IPS-20b (cell line): ENCODE measurements around the gene TP53TG3F.
"Not testable (repeated sequence)": the region's sequence is repeated elsewhere in the genome, so short reads cannot be mapped to it uniquely, and the experiment has no call there.

Experiments
- H3K27ac ChIP-seq: one replicate; pipeline ENCODE4 v1.5.1; 2013; ENCODE audit warnings: low read length
- H3K27me3 ChIP-seq: 2 replicates; pipeline ENCODE4 v1.6.1; 2013; ENCODE audit warnings: mild to moderate bottlenecking, low read length, inconsistent platforms; ENCODE audit not compliant: insufficient read depth
- H3K36me3 ChIP-seq: 2 replicates; pipeline ENCODE4 v1.6.1; 2013; ENCODE audit warnings: low read depth, mild to moderate bottlenecking, inconsistent platforms, low read length, moderate library complexity; ENCODE audit not compliant: insufficient read depth
- H3K4me1 ChIP-seq: 2 replicates; pipeline ENCODE4 v1.6.1; 2013; ENCODE audit warnings: mild to moderate bottlenecking, control low read depth, inconsistent platforms, low read length, moderate library complexity; ENCODE audit not compliant: insufficient read depth
- H3K4me3 ChIP-seq: 2 replicates; pipeline ENCODE4 v1.5.1; 2013; ENCODE audit warnings: mild to moderate bottlenecking, low read length, inconsistent platforms
- H3K9ac ChIP-seq: 2 replicates; pipeline ENCODE4 v1.6.1; 2013; ENCODE audit warnings: low read depth, mild to moderate bottlenecking, inconsistent platforms, low read length, moderate library complexity
- H3K9me3 ChIP-seq: 2 replicates; pipeline ENCODE4 v1.6.1; 2013; ENCODE audit warnings: mild to moderate bottlenecking, low read depth, low read length, inconsistent platforms; ENCODE audit not compliant: insufficient read depth

TP53TG3F gene

GRCh38 chr16:33459312-33459711, at the start of gene TP53TG3F:
Gene TP53TG3F, plus strand, starts transcription at chr16:33459612. Its CDS starts 68 bp downstream, at chr16:33459680.
- H3K4me3 ChIP-seq, H3K9ac ChIP-seq, H3K27me3 ChIP-seq, H3K27ac ChIP-seq, H3K4me1 ChIP-seq, H3K36me3 ChIP-seq, H3K9me3 ChIP-seq: not testable (repeated sequence)

DNA sequence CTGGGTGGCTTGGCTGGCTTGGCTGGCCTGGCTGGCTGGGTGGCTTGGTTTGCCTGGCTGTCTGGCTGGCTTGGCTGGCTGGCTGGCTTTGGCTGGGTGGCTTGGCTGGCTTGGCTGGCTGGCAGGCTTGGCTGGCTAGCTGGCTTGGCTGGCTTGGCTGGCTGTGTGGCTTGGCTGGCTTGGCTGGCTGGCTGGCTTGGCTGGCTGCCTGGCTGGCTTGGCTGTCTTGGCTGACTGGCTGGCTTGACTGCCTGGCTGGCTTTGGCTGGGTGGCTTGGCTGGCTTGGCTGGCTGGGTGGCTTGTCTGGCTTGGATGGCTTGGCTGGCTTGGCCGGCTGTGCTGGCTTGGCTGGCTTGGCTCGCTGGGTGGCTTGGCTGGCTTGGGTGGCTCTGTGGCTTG, 32.2 kb downstream of the TP53TG3F start:
- H3K9ac ChIP-seq, H3K27me3 ChIP-seq, H3K4me1 ChIP-seq, H3K4me3 ChIP-seq, H3K27ac ChIP-seq, H3K9me3 ChIP-seq, H3K36me3 ChIP-seq: not testable (repeated sequence)

DNA sequence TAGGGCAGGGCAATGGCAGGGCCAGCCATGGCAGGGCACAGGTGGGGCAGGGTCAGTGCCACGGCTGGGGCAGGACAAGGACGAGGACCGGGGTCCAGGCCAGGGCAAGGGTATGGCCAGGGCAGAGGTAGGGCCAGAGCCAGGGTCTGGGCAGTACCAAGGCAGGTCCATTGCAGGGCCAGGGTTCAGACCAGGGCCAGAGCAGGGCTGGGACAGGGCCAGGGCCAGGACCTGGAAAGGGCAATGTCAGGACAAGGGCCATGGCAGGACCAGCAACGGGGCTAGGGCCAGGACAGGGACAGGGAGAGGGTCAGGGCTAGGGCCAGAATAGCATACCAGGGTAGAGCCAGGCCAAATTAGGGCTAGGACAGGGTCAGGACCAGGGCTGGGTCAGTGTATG, 47.8 kb downstream of the TP53TG3F start:
- H3K4me3 ChIP-seq, H3K9me3 ChIP-seq, H3K27me3 ChIP-seq, H3K27ac ChIP-seq, H3K9ac ChIP-seq, H3K4me1 ChIP-seq, H3K36me3 ChIP-seq: not testable (repeated sequence)

DNA sequence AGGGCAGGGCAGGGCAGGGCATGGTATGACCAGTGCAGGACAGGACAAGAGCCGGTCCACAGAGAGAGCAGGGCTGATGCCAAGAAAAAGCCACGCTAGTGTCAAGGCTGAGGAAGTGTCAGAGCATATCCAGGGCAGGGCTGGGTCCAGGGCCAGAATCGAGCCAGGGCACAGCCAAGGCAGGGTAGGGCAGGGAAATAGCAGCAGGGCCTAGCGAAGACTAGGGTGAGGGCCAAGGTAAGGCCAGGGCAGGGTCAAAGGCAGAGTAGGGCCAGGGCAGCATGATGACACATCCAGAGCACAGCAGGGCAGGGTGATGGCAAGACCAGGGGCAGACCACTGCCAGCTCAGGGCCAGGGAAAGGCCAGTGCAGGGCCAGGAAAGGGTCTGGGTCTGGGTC, 49.7 kb downstream of the TP53TG3F start:
- not testable (repeated sequence) for H3K4me3 ChIP-seq, H3K27ac ChIP-seq, H3K9me3 ChIP-seq, H3K4me1 ChIP-seq, H3K27me3 ChIP-seq, H3K36me3 ChIP-seq, H3K9ac ChIP-seq

DNA sequence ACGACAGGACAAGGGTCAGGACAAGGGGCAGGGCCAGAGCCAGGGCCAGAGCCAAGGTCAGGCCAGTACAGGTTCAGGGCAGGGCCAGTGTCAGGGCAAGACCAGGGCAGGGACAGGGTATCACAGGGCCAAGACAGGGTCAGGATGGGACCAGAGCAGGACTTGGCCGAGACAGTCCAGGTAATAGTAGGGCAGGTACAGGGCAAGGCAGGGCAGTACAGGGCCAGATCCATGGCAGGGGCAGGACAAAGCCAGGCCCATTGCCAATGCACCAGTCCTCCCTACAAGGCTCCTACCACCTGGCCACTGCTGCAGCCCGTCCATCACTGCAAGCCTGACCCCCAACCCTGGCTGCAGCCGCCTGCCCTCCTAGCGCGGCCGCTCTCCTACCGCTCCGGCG, 50.5 kb downstream of the TP53TG3F start:
- H3K27me3 ChIP-seq, H3K9ac ChIP-seq, H3K9me3 ChIP-seq, H3K4me3 ChIP-seq, H3K27ac ChIP-seq, H3K4me1 ChIP-seq, H3K36me3 ChIP-seq: not testable (repeated sequence)
